Glomerular visceral epithelial cell (primary cell): ENCODE results near the gene HEG1.
"Not testable (repeated sequence)": the region's sequence is repeated elsewhere in the genome, so short reads cannot be mapped to it uniquely, and the experiment has no call there.

Source experiments
- DNase-seq: peaks from one replicate; pipeline ENCODE4 v3.0.0-alpha.2; 2016; ENCODE audit errors: extremely low spot score

HEG1 gene

DNA sequence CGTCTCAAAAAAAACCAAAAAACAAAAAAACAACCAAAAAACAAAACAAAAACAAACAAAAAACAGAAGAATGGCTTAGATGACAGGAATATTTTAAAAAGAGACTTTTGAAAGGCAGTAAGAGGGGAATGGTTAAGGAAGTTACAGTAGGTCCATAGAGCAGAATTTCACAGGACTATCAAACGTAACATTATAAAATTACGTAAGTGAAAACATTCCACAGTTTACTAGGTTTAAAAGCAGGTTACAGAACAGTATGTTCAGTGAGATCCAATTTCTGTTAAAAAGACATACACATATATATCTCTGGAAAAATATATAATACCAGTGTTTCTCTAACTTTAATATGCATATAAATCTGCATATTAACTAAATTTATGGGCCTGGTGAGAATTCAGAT, 71.0 kb downstream of the HEG1 start:
- no peak for DNase-seq

DNA sequence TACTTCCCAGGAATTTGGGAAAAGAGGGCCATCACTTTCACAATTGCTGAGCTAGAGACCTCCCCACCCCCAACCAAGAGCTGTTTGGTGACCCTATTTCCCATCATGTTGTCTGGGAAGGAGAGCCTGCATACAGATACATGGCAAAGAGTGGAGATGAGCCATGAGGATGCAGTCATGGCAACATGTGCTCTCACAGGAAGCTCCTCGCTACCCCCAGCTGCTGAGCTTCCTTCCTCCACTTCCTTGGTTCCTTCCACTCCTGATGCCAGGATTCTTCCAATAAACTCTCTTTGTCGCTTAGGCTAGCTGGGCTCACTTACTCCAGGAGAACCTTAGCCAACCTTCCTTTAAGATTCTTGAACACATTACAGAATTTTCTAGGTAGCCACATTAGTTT, 72.9 kb downstream of the HEG1 start:
- DNase-seq = no peak

DNA sequence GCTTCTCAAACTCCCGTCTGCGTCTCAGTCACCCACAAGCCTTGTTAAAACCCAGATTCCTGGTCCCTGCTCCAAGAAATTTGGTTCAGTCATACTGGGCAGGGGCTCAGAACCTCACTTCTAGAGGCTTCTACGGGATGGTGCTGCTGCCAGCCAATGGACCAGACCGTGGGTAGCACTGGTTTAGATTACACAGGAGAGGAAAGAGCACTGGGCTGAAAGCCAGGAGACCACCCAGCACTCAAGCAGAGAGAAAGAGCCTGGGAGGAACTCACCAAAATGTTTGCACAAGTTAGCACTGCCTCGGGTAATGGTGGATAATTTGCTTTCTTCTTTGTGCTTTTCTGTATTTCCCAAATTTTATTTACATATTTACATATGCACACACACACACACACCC, 74.3 kb downstream of the HEG1 start:
- DNase-seq = no peak

DNA sequence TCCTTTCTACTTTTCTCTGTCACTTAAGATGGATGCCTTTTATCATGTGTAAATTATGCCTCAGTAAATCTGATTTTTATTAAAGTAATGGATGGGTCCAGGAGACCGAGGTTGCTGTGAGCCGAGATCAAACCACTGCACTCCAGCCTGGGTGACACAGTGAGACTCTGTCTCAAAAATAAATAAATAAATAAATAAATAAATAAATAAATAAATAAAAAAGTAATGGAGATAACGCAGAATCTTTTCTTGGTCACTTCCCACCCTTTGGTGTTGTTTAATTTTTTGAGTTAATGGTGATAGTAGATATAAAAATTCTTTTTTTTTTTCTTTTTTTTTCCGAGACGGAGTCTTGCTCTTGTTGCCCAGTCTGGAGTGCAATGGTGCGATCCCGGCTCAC, 77.2 kb downstream of the HEG1 start:
- DNase-seq = no peak

DNA sequence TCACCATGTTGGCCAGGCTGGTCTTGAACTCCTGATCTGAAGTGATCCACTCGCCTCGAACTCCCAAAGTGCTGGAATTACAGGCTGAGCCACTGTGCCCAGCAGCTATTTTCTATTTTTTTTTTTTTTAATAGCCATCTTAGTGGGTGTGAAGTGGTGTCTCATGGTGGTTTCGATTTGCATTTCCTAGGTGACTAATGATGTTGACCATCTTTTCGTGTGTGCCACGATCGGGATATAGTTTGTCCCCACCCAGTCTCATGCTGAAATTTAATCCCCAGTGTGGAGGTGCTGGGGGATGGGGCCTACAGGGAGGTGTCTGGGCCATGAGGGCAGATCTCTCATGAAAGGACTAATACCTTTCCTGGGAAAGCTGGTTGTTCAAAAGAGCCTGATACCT, 79.4 kb downstream of the HEG1 start:
- no peak for DNase-seq

DNA sequence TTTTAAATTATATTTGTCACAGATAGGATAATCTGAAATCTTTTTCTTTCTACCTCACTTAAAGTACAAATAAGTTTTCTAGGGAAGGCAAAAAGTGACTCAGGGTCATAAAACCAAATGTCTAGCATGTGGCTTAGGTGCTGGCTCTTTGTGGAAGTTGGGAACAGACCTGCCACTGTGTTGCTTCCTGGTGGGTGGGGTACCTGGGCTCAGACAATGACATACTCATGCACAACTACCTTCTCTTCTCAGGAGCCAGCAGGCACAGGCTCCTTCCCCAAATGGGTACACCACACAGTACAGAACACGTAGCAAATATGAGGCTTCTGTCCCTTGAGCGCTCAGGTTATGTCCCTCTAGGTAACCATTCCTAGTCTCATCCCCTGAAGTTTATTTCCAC, 81.1 kb downstream of the HEG1 start:
- no peak for DNase-seq

DNA sequence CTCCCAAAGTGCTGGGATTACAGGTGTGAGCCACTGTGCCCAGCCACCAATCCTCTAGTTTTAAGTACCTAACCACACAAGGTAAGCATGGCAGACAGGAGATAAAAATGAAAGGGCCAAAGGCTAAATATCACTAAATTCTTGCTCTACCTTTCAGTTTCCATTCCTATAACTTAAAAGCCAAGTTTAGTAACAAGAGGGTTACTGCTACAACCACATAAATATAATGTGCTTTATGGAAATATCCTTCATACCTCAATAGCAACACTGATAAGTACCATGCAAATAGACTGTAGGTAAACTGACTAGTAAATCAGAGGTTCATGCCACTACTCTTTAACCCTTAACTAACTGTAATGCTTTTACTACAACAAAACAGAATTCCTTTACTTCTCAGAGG, 82.5 kb downstream of the HEG1 start:
- no peak for DNase-seq

DNA sequence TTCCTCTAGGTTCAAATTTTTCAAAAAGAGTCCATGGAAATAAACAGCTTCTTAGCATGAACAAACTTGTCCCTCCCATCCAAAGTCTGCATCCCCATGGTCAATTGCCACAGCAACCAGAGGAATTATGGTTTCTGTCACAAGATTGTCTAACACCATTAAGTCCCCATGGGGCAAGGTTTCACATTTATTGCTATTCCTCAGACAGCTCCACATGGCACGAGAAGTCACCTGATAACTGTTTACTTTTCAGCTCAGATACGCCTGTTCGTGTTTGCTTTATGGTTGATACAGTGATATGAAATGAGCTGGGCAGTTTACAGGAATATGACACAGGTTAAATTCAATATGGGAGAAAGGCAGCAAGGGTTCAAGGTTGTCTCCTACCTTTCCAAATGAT, 83.3 kb downstream of the HEG1 start:
- DNase-seq = no peak

DNA sequence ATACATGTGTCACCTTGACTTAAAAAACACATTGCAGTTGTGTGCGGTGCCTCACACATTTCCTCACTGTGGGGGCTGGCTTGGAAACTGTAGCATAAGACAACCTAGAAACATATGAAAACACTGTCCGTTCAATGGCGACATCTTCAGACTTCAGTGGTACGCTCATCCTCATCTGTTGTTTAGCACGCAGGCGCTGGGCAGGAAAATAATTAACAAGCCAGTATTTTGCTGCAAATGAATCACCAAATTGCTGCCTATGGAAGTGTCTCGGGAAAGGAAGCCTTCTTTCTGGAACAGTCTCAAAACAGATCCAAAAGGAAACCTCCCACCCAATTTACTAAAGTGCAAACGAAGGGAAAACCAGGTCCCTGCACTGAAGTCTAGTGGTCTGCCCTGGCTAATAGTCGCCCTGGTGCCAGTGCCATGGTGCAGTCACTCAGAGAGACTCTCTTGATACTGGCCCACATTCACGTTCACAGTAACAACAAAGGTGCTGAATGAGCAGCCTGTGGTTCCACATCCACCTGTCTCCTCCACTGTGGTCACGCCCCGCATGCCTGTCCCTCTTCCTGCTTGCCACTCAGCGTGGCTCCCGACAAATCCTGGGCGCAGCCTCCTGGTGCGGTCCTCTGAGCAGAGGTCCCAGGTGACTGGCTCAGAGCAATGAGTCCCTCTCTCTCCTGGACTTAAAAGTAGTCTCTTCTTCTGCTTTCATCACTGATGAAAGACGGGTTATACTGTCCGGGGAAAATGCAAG, 85.7 kb downstream of the HEG1 start:
- peak; percentile 23 for DNase-seq

DNA sequence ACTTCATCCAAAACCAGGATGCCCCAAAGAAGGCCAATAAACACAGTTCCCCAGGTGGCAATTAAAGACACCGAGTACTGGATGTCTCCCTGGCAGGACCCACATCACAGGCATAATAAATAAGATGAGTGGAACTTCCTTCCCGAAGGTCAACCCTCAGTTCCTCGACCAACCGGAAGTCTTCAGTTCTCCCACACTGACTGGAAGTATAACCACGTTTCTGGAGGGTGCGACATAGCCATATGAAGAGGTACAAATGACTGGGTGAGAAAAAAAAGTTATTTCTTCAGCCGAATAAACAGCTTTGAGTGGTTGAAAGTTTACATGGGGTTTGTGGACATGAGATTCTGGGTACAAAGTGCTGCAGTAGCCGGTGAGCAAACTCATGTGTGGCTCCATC, 86.6 kb downstream of the HEG1 start:
- no peak for DNase-seq

DNA sequence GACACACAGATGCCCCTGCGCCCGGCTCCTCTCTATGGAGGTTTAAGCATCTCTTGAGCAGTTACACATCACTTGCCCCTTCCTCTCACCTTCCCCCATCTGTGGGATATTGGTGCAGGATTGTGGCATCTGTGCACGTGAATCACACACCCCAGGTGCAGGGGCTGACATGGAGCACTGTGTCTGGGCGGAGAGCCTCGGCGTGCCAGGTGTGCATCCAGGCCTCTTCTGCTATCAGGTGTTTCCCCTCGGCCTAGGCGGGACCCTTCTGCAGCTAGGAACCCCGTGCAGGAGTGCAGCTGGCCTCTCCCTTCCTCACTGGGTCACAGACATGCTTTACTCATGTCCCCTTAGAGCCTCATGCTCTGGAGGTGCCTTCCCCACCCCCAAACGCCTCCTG, 87.8 kb downstream of the HEG1 start:
- no peak for DNase-seq

DNA sequence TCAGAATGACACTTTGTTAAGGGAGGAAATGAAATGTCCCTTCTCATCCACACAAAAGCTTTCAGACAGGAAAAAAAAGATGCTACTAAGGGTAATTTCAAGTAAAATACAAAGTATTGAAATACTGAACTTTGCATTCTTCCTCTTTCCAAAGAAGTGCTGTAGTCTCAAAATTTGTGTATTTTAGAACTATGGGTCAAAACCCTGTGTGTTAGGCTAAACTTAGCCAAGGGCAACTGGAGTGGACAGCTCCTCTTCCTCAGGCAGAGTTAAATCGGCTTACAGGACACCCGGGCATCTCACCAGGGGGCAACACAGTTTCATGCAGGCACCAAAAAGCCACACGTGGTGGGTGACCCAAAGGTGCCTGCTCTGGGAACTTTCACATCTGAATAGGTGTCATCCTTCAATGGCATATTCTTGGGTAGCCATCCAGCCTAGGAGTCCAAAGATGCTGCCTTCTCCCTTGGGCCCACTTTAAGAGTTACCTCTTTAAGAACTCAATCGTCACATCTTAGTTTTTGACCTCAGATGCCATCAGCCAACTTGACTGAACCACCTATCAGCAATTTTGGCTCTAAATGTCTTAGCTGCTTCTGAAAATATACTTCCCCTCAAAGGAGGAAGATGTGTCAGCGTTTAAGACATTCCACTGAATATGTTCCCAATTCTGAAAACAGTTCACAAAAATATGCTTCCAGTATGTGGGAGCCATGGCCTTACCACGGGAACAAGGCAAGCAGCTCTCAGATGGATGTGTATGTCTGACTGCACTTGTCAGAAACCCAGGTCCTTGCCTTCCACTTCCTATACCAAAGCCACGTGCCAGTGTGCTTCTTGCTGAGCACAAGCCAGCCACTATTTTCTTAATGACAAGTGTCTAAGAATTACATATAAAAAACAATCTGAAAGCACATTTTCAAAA, 89.0 kb downstream of the HEG1 start:
- DNase-seq = no peak

DNA sequence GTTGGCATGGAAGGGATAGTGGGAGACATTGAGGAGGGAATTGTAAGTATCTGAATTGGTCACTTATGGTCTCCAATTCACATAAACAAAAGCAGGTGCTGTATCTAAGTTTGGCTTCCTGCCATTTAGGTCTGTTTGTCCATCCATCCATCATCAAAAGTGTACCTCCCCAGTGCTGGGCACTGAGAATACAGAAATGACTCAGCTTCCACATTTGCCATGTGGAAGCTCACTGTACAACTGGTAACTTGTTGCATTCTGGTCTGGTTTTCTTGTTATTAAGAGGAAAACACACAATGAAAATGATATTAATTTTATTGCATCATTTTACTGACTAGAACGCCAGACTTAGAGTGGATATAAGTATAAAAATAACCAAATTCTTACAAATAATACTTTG, 90.4 kb downstream of the HEG1 start:
- DNase-seq = no peak

DNA sequence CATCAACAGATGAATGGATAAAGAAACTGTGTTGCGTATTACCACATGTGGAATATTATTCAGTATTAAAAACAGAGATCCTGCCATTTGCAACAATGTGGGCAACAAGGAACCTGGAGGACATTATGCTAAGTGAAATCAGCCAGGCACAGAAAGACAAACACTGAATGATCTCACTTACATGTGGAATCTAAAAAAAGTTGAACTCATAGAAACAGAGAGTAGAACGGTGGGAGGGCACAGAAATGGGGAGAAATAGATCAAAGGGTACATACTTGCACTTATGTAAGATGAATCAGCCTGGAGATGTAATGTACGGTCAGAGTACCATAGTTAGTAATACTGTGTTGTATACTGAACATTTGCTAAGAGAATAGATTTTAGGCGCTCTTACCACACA, 91.4 kb downstream of the HEG1 start:
- DNase-seq = no peak

DNA sequence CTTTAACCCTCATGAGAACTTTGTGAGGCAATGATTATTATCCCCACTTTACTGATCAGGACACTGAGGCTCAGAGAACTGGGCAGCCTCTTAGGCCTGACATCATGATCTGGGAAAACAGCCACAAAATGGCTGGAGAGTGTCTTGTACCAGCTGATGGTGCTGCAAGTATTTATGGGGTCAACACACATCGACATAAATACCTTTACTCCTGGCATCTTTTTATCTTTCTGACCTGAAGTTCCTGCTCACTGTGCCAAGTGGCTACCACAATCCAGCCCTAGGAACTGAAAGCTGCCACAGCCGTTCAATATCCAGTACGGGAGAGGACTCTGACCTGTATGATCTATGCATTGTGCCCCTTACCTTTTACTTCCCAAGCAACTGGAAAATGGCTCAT, 92.0 kb downstream of the HEG1 start:
- DNase-seq = no peak

DNA sequence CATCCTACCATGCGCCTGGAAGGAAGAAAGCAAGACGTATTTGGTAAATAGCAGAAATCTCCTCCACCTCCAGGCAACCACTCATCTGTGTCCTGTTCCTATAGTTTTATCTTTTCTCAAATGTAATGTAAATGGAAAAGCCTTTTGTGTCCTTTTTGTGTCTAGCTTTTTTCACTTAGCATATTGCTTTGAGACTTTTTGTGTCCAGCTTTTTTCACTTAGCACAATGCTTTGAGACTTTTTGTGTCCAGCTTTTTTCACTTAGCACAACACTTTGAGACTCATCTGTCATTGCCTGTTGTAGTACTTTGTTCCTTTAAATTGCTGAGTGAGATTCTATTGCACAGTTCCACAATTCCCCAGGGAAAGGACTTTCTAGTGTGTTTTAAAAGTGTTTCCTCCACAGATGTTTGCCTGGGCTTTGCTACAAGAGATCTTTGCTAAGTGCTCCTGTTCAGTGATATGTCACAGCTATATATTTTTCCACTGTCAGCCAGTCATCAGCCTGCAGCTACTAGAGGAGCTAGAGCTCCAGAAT, 93.3 kb downstream of the HEG1 start:
- DNase-seq = no peak

DNA sequence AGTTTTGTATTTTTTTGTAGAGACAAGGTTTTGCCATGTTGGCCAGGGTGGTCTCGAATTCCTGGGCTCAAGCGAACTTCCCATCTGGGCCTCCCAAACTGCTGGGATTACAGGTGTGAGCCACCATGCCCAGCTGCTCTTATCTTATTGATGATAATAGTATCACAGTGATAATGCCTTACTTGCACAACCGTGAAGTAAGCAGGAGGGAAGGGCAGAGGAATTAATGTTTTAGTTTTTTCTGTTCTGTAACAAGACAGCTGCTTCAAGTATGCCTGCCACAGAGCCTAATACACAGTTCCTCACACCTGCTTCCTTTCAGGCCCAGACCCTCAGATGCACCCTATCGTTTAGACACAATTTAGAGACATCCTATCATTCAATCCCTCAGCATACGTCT, 95.1 kb downstream of the HEG1 start:
- no peak for DNase-seq

DNA sequence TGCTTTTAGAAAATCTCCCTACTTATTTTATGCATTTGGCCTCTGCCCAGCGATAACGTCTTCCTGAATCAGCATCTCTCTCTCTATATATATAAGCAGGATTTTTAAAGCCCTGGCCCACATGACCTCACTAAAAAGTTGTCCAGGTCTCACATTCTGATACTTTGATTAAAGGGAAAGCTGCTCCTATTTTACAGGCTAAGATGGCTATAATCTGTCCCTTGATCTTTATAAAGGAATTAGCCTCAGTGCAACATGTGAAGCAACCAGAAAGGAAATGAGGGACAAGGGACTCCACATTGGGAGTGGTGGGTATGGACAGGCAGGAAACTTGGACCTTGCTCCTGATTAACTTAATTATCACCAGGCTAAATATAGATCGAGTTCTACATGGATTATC, 95.7 kb downstream of the HEG1 start:
- no peak for DNase-seq

DNA sequence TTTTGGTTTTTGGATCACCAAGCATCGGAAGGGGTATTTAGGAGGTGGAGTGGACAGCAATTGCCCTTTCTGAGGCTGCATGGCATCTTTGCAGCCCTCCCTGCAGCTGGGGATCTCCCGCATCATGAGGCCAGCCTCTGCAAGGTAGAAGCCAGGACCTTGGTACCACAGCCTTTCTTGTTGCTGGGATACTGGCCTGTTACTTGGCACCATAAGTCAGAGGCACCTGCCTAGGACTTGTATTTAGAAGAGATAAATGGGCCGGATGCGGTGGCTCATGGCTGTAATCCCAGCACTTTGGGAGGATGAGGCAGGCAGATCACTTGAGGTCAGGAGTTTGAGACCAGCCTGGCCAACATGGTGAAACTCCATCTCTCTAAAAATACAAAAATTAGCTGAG, 97.8 kb downstream of the HEG1 start:
- not testable (repeated sequence) for DNase-seq

DNA sequence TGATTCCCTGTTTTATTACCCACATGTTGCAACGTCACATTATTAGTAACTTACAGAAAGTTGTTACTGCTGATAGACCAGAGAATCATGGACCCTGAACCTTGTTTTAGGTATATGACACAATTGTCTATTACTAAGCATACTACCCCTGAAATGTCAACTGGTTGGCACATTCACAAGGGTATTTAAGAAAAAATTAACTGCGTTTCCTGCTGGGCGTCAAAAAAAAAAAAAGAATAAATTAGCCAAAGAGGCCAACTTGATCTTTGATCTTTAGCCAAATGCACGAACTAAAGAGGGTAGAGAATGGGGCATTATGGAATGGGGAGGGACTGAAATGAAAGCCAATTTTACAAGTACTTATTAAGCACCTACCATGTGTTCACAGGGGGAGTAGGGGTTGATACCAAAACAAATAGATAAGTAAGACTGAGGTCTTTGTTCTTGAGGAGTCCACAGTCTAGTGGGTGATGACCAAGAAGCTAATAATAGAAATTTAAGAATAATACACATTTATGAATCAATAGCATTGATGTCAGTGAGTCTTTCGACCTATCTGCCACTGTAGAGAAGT, 103.4 kb downstream of the HEG1 start:
- no peak for DNase-seq

DNA sequence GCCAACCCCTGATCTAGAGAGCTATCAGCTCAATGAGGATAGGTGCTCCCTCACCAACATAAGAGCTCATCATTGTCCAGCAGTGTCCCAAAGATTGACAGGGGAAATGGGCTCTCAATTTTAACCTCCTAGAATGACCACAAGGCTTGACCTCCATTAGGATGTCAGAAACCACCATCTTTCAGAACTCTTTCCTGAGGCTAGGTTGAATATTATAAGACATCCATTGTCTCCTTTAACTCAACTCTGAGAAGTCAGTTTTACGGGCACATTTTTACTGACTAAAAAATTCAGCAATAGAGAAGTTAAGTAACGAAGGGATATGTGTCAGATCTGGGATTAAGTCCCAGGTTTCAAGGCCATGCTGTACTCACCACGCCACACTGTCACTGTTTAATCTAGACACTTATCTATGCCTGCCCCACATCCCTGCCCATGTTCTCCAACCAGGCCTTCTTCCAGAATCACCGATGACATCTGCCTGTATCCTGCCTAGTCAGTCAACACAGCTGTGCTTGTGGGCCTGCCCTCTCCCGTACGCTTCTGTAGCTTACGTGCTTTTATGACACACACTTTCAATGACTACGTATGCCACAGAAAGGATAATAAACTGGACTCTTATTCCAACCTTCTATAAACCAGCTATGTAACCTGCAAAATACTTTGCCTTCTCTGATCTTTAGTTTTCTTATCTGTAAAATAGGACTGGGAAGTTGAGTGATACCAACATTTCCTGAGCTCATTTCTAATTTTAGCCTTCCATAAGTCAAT, 104.1 kb downstream of the HEG1 start:
- DNase-seq = no peak

DNA sequence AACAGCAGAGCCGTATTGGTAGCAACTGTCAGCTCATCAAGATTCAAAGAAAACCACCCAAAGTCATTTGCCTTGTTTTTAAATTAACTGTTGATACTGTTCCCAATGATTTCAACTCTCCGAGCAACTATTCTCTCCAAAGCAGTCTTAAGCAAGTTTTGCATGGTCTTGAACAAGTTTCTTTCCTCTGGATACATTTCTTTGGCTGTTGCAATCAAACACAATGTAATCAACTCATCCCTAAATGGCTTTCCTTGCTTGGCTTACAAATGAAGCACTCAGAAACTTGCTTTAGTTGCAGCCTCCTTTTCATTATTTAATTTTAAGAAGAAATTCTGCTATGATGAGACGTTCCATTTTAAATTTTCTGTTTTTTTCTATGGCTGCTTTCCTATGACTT, 105.8 kb downstream of the HEG1 start:
- no peak for DNase-seq
